Panc1 (cell line): ENCODE measurements around the gene ADAM12.

Source experiments
- TCF7L2 ChIP-seq: IDR thresholded peaks from 2 replicates; pipeline ENCODE4 v1.6.1; 2011; ENCODE audit warnings: mild to moderate bottlenecking, low read depth, low read length, inconsistent platforms
- TF ChIP-seq, protein P1 (sequence below), 2 experiments: IDR thresholded peaks; 2 replicates each; pipeline ENCODE4 v1.6.1; 2011 to 2012; ENCODE audit warnings: low read depth in 2 of 2, control low read depth in 1 of 2, low read length in 1 of 2, mild to moderate bottlenecking in 1 of 2, moderate library complexity in 1 of 2; ENCODE audit not compliant: insufficient read depth in 1 of 2
- TF ChIP-seq, protein P2 (sequence below): fragments of 450-650 bp; IDR thresholded peaks from 2 replicates; pipeline ENCODE4 v1.5.1; 2017; ENCODE audit warnings: mild to moderate bottlenecking

DNA sequence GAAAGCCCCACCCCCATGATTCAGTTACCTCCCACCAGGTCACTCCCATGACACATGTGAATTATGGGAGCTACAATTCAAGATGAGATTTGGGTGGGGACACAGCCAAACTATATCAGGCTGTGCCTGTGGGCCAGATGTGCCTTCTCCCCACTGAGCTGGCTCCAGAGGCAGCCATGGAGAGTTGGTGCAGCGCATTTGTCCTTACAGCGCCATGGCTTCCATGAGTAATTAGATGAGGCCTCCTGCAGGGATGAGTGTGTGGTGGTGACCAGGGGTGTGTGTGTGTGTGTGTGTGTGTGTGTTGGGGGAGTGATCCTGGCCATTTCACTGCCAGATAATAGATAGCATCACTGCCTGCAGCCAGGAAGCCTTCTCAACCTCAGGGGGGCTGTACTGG, 397.3 kb downstream of the ADAM12 start:
- TF ChIP-seq, protein P1, sequence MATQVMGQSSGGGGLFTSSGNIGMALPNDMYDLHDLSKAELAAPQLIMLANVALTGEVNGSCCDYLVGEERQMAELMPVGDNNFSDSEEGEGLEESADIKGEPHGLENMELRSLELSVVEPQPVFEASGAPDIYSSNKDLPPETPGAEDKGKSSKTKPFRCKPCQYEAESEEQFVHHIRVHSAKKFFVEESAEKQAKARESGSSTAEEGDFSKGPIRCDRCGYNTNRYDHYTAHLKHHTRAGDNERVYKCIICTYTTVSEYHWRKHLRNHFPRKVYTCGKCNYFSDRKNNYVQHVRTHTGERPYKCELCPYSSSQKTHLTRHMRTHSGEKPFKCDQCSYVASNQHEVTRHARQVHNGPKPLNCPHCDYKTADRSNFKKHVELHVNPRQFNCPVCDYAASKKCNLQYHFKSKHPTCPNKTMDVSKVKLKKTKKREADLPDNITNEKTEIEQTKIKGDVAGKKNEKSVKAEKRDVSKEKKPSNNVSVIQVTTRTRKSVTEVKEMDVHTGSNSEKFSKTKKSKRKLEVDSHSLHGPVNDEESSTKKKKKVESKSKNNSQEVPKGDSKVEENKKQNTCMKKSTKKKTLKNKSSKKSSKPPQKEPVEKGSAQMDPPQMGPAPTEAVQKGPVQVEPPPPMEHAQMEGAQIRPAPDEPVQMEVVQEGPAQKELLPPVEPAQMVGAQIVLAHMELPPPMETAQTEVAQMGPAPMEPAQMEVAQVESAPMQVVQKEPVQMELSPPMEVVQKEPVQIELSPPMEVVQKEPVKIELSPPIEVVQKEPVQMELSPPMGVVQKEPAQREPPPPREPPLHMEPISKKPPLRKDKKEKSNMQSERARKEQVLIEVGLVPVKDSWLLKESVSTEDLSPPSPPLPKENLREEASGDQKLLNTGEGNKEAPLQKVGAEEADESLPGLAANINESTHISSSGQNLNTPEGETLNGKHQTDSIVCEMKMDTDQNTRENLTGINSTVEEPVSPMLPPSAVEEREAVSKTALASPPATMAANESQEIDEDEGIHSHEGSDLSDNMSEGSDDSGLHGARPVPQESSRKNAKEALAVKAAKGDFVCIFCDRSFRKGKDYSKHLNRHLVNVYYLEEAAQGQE (IDR thresholded peaks at IDR 0.05; ENCODE audit: insufficient read depth in 1 of 2, low read depth in 2 of 2, low read length in 1 of 2) = no peak
- TF ChIP-seq, protein P2, sequence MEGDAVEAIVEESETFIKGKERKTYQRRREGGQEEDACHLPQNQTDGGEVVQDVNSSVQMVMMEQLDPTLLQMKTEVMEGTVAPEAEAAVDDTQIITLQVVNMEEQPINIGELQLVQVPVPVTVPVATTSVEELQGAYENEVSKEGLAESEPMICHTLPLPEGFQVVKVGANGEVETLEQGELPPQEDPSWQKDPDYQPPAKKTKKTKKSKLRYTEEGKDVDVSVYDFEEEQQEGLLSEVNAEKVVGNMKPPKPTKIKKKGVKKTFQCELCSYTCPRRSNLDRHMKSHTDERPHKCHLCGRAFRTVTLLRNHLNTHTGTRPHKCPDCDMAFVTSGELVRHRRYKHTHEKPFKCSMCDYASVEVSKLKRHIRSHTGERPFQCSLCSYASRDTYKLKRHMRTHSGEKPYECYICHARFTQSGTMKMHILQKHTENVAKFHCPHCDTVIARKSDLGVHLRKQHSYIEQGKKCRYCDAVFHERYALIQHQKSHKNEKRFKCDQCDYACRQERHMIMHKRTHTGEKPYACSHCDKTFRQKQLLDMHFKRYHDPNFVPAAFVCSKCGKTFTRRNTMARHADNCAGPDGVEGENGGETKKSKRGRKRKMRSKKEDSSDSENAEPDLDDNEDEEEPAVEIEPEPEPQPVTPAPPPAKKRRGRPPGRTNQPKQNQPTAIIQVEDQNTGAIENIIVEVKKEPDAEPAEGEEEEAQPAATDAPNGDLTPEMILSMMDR = no peak
- TF ChIP-seq TCF7L2 = no peak
